SK-N-SH (cell line): ENCODE results near the gene MTF2. TPM values are rescaled to one million over a fixed set of nuclear protein-coding genes. Genes with fewer than 3 reads are reported as not detected.
A peak's percentile ranks its signal among the peaks of the same experiment; 100 is the strongest.

Experiments used
- CTCF ChIA-PET: fragments of 300-600, 350-600 bp; formaldehyde crosslinking; extraction: SDS; loops from one replicate; lab custom pipeline; 2021; lab: Yijun Ruan, JAX
- POLR2A ChIA-PET: fragments of 350-600 bp; sonication (Branson Sonifier 250); formaldehyde crosslinking; extraction: SDS; loops from one replicate; lab custom pipeline; 2020; ENCODE audit warnings: antibody characterized with exemption, inconsistent platforms; lab: Yijun Ruan, JAX
- DNase-seq: peaks from one replicate; pipeline ENCODE4 v3.0.0; 2012
- H2AFZ ChIP-seq: fragments of 200-600 bp; sonication (generic); 2 replicates; pipeline ENCODE4 v1.8.1; 2016; ENCODE audit warnings: antibody characterized with exemption, mild to moderate bottlenecking, low read depth
- H3F3A ChIP-seq: fragments of 200-600 bp; sonication (generic); replicated peaks from 2 replicates; pipeline ENCODE3; 2016; ENCODE audit warnings: antibody characterized with exemption, mild to moderate bottlenecking; ENCODE audit not compliant: insufficient read depth
- H3K27ac ChIP-seq, 2 experiments: fragments of 200-500 bp in 1 of 2; fragments of 200-600 bp in 1 of 2; sonication (Bioruptor generic) in 1 of 2; sonication (generic), shearing (Covaris generic) in 1 of 2; 2 replicates each; pipeline versions ENCODE4 v1.5.1 to v1.6.1; 2014 to 2016; ENCODE audit warnings: low read depth in 2 of 2, inconsistent platforms in 1 of 2, low read length in 1 of 2, mild to moderate bottlenecking in 1 of 2, mixed read lengths in 1 of 2
- H3K27me3 ChIP-seq: fragments of 200-600 bp; sonication (generic), shearing (Covaris generic); 2 replicates; pipeline ENCODE4 v1.6.1; 2016; ENCODE audit warnings: mixed run types; ENCODE audit not compliant: insufficient read depth
- H3K36me3 ChIP-seq, 2 experiments: fragments of 200-500 bp in 1 of 2; fragments of 200-600 bp in 1 of 2; sonication (Bioruptor generic) in 1 of 2; sonication (generic) in 1 of 2; replicated peaks in 1 of 2; 2 replicates each; pipeline versions ENCODE3 to v1.5.1; 2014 to 2016; ENCODE audit warnings: low read length in 1 of 2, mild to moderate bottlenecking in 1 of 2; ENCODE audit not compliant: insufficient read depth in 2 of 2, control insufficient read depth in 1 of 2
- H3K4me1 ChIP-seq, 2 experiments: fragments of 200-500 bp in 1 of 2; fragments of 200-600 bp in 1 of 2; sonication (Bioruptor generic) in 1 of 2; sonication (generic), shearing (Covaris generic) in 1 of 2; 2 replicates each; pipeline versions ENCODE4 v1.5.1 to v1.6.1; 2014 to 2016; ENCODE audit warnings: low read depth in 1 of 2, low read length in 1 of 2, mixed run types in 1 of 2; ENCODE audit not compliant: insufficient read depth in 2 of 2, control insufficient read depth in 1 of 2
- H3K4me2 ChIP-seq: fragments of 200-600 bp; sonication (generic), shearing (Covaris generic); 2 replicates; pipeline ENCODE4 v1.6.1; 2017; ENCODE audit warnings: mixed run types
- H3K4me3 ChIP-seq, 2 experiments: fragments of 200-500 bp in 1 of 2; fragments of 200-600 bp in 1 of 2; sonication (Bioruptor generic) in 1 of 2; sonication (generic), shearing (Covaris generic) in 1 of 2; 2 replicates each; pipeline versions ENCODE4 v1.5.1 to v1.8.1; 2014 to 2016; ENCODE audit warnings: low read depth in 2 of 2, inconsistent platforms in 1 of 2, low read length in 1 of 2, mild to moderate bottlenecking in 1 of 2, mixed read lengths in 1 of 2, moderate library complexity in 1 of 2
- H3K79me2 ChIP-seq: fragments of 200-600 bp; sonication (generic); 2 replicates; pipeline ENCODE4 v1.8.1; 2017; ENCODE audit warnings: mild to moderate bottlenecking; ENCODE audit not compliant: insufficient read depth
- H3K9ac ChIP-seq: fragments of 200-600 bp; sonication (generic); 2 replicates; pipeline ENCODE4 v1.6.1; 2017; ENCODE audit warnings: mixed run types
- H3K9me2 ChIP-seq: fragments of 200-600 bp; sonication (generic); 2 replicates; pipeline ENCODE4 v1.6.1; 2017; ENCODE audit warnings: mixed run types
- H3K9me3 ChIP-seq: fragments of 200-600 bp; sonication (generic); 2 replicates; pipeline ENCODE4 v1.6.1; 2017; ENCODE audit warnings: mixed run types, mild to moderate bottlenecking, moderate library complexity
- H4K20me1 ChIP-seq: fragments of 200-600 bp; sonication (generic); 2 replicates; pipeline ENCODE4 v1.6.1; 2017; ENCODE audit warnings: mild to moderate bottlenecking, mixed run types; ENCODE audit not compliant: insufficient read depth
- ELF1 ChIP-seq: IDR thresholded peaks from 2 replicates; pipeline ENCODE4 v1.4.0; 2012
- FOSL2 ChIP-seq: IDR thresholded peaks from 2 replicates; pipeline ENCODE4 v1.4.0; 2012; ENCODE audit warnings: low read depth, mild to moderate bottlenecking, moderate library complexity, borderline replicate concordance
- FOXM1 ChIP-seq: IDR thresholded peaks from 2 replicates; pipeline ENCODE4 v1.4.0; 2012; ENCODE audit warnings: low read depth, mild to moderate bottlenecking
- GABPA ChIP-seq: IDR thresholded peaks from 2 replicates; pipeline ENCODE4 v1.4.0; 2012; ENCODE audit warnings: low read depth, mild to moderate bottlenecking
- MAX ChIP-seq: IDR thresholded peaks from 2 replicates; pipeline ENCODE4 v1.4.0; 2012; ENCODE audit warnings: low read depth
- MXI1 ChIP-seq: IDR thresholded peaks from 2 replicates; pipeline ENCODE4 v1.6.1; 2012; ENCODE audit warnings: mild to moderate bottlenecking, low read depth, low read length, improper control_type of control experiment
- POLR2AphosphoS5 ChIP-seq: IDR thresholded peaks from 2 replicates; pipeline ENCODE4 v1.6.1; 2012; ENCODE audit warnings: low read depth, low read length
- SIN3A ChIP-seq: IDR thresholded peaks from 2 replicates; pipeline ENCODE4 v1.6.1; 2012; ENCODE audit warnings: low read depth, mild to moderate bottlenecking, low read length, moderate library complexity, borderline replicate concordance
- TAF1 ChIP-seq: IDR thresholded peaks from 2 replicates; pipeline ENCODE4 v1.6.1; 2012; ENCODE audit warnings: low read depth, mild to moderate bottlenecking, low read length, moderate library complexity, borderline replicate concordance
- YY1 ChIP-seq: IDR thresholded peaks from 2 replicates; pipeline ENCODE4 v1.4.0; 2012; ENCODE audit warnings: low read depth, mild to moderate bottlenecking
- WGBS: methylation state at CpG from one replicate; pipeline ENCODE4 v1.1.6; 2017; ENCODE audit warnings: low lambda C conversion rate; 5-methylcytosine and 5-hydroxymethylcytosine counted together
- polyA plus RNA-seq, 3 experiments: library from polyadenylated mRNA; depleted of rRNA; stranded (reverse); fragments of >200 nt; gene quantifications; 2 replicates each; pipeline ENCODE4 v1.2.3, GENCODE V29; 2012
- TF ChIP-seq, protein P1 (sequence below): fragments of 200-600 bp; sonication (generic); IDR thresholded peaks from 2 replicates; pipeline ENCODE4 v1.6.1; 2017; ENCODE audit warnings: antibody characterized with exemption, mild to moderate bottlenecking, moderate library complexity
- TF ChIP-seq, protein P2 (sequence below): IDR thresholded peaks from 2 replicates; pipeline ENCODE4 v1.4.0; 2012; ENCODE audit warnings: low read depth, borderline replicate concordance
- TF ChIP-seq, protein P3 (sequence below): fragments of 150-350 bp; IDR thresholded peaks from 2 replicates; pipeline ENCODE4 v1.6.1; 2017; ENCODE audit warnings: antibody characterized with exemption, low read length, low read depth, borderline replicate concordance

MTF2 gene
- polyA plus RNA-seq, 1 of the 3 experiments (the other 2 are of a cell fraction) = 11.9 TPM

DNA sequence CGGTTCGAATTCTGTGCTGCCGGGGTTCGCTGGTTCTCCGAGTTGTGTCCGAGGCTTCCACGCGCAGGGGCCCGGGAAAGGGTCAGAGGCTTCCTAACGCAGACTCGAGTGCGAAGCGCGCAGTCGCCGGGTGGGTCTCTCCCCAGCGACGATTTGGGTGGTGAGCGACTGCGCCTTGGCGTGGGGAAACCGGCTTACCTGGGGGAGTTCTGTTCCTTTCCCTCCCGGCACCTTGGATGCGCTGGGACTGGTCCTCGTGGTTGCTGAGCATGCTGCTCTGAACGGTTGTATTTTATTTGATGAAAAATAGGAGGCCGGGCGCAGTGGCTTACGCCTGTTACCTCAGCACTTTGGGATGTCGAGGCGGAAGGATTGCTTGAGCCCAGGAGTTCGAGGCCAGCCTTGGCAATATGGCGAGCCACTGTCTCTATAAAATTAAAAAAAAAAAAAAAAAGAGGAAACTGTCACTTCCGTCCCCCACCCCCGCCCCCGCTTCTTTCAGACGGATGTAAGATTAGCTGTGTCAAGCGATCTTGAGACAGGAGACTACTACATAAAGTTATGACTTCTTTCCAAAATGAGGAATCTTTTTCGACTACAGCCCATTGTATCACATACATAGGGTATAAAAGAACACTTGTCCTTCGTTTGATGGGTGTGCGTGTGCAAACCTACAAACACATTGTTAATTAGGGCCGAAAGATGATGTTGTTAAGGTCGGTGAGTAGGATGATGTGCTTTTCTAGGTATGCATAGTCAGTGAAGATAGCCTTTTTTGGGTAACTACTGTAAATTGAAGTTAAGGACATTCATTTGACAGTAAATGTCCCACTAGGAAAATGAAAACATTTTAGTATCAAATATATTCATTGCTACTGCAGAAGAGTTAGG lies 101.9 kb downstream of the MTF2 start, which contains the start of gene CCDC18:
Gene CCDC18 (plus strand): TSS at position 2 of the 891 bp plus-strand sequence. CDS start 2,638 bp downstream, outside the sequence.
- peak within 1 kb of the TSS; percentile 95 for H3K9ac ChIP-seq
- peaks cover 80% of the 10 kb centered on the region for H3K79me2 ChIP-seq
- CTCF ChIA-PET = no interaction called here
- peak; percentile 49 for DNase-seq
- peaks cover 27% of the 10 kb centered on the region for H4K20me1 ChIP-seq
- H3K9me2 ChIP-seq = no peaks in the 10 kb centered on the region
- H2AFZ ChIP-seq = peak within 1 kb of the TSS; percentile 90
- H3K27ac ChIP-seq = peak within 1 kb of the TSS; percentile 98
- peak within 1 kb of the TSS; percentile 93 for H3K4me2 ChIP-seq
- 3% methylated on average over 32 of the region's 43 CpGs for WGBS
- TF ChIP-seq MAX (peak; percentile 57), SIN3A (peak; percentile 96), MXI1 (peak; percentile 98), FOSL2 (no peak), YY1 (no peak), POLR2AphosphoS5 (0 out of 2 replicates have a peak, but pooled peaks have one; percentile 7), TAF1 (peak; percentile 42), ELF1 (no peak), GABPA (peak; percentile 10; the same call in 1 of the 2 replicates), FOXM1 (0 out of 2 replicates have a peak, but pooled peaks have one; percentile 19)
- TF ChIP-seq, protein P1, sequence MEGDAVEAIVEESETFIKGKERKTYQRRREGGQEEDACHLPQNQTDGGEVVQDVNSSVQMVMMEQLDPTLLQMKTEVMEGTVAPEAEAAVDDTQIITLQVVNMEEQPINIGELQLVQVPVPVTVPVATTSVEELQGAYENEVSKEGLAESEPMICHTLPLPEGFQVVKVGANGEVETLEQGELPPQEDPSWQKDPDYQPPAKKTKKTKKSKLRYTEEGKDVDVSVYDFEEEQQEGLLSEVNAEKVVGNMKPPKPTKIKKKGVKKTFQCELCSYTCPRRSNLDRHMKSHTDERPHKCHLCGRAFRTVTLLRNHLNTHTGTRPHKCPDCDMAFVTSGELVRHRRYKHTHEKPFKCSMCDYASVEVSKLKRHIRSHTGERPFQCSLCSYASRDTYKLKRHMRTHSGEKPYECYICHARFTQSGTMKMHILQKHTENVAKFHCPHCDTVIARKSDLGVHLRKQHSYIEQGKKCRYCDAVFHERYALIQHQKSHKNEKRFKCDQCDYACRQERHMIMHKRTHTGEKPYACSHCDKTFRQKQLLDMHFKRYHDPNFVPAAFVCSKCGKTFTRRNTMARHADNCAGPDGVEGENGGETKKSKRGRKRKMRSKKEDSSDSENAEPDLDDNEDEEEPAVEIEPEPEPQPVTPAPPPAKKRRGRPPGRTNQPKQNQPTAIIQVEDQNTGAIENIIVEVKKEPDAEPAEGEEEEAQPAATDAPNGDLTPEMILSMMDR = no peak
- TF ChIP-seq, protein P2, sequence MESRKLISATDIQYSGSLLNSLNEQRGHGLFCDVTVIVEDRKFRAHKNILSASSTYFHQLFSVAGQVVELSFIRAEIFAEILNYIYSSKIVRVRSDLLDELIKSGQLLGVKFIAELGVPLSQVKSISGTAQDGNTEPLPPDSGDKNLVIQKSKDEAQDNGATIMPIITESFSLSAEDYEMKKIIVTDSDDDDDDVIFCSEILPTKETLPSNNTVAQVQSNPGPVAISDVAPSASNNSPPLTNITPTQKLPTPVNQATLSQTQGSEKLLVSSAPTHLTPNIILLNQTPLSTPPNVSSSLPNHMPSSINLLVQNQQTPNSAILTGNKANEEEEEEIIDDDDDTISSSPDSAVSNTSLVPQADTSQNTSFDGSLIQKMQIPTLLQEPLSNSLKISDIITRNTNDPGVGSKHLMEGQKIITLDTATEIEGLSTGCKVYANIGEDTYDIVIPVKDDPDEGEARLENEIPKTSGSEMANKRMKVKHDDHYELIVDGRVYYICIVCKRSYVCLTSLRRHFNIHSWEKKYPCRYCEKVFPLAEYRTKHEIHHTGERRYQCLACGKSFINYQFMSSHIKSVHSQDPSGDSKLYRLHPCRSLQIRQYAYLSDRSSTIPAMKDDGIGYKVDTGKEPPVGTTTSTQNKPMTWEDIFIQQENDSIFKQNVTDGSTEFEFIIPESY = no peak; the same call in 1 of the 2 replicates
- TF ChIP-seq, protein P3, sequence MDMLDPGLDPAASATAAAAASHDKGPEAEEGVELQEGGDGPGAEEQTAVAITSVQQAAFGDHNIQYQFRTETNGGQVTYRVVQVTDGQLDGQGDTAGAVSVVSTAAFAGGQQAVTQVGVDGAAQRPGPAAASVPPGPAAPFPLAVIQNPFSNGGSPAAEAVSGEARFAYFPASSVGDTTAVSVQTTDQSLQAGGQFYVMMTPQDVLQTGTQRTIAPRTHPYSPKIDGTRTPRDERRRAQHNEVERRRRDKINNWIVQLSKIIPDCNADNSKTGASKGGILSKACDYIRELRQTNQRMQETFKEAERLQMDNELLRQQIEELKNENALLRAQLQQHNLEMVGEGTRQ = no peak
- H3K36me3 ChIP-seq = peaks cover 3 to 13% of the 10 kb centered on the region in 2 experiments
- peaks cover 3 to 8% of the 10 kb centered on the region in 2 experiments; a peak in 2 of 4 replicates for H3K4me1 ChIP-seq
- peaks cover 11% of the 10 kb centered on the region for H3F3A ChIP-seq
- H3K4me3 ChIP-seq = peak within 1 kb of the TSS; percentile 86 to 96
- POLR2A ChIA-PET = no interaction called here
- no peaks in the 10 kb centered on the region for H3K27me3 ChIP-seq
- no peaks in the 10 kb centered on the region for H3K9me3 ChIP-seq
